ENCODE measurements around the gene BUB1B. TPM values are rescaled to one million over a fixed set of nuclear protein-coding genes. Genes with fewer than 3 reads are reported as not detected.

The BUB1B gene
- polyA plus RNA-seq, 1 donor (not counting 4 experiments of a cell fraction or from before 2014, with no cell fraction given): 19.7 TPM

- peaks cover 14% of the 10 kb centered on the region for H3K4me1 ChIP-seq (ENCODE audit: control insufficient read depth, extremely low read depth, insufficient read depth, low read length)
- FAIRE-seq (no peak), DNase-seq (ENCODE audit: low read depth, low spot score) (no peak)
- dilution Hi-C loops (cut with MboI; ENCODE audit: extremely low pct_ligation_motif_present, low sequenced_read_pairs): no loop called here
- no peak overlapping the region for H3K27ac ChIP-seq (ENCODE audit: control insufficient read depth, insufficient read depth, low read length)
- no peak for TF ChIP-seq EZH2 (IDR thresholded peaks at IDR 0.05; ENCODE audit: low read length)
- TF ChIP-seq CTCF (optimal IDR thresholded peaks at IDR 0.05 in 1 of 3, IDR thresholded peaks at IDR 0.05 in 1 of 3, conservative IDR thresholded peaks at IDR 0.05 in 1 of 3; ENCODE audit: extremely low read depth in 1 of 3, insufficient read depth in 2 of 3, low read length in 3 of 3): no peak
- H3K4me2 ChIP-seq (ENCODE audit: control insufficient read depth, extremely low read depth, insufficient read depth, low read depth, low read length): no peak overlapping the region
- no peaks in the 10 kb centered on the region for H3K79me2 ChIP-seq (ENCODE audit: control insufficient read depth, insufficient read depth, low read length)
- peaks cover 3% of the 10 kb centered on the region for H4K20me1 ChIP-seq (ENCODE audit: control insufficient read depth, extremely low read depth, insufficient read depth, low read length)
- H3K9me1 ChIP-seq (ENCODE audit: control insufficient read depth, extremely low read depth, insufficient read depth, low read length): no peaks in the 10 kb centered on the region
- peaks cover 33 to 41% of the 10 kb centered on the region in 2 experiments for H3K36me3 ChIP-seq (ENCODE audit: control insufficient read depth in 2 of 2, extremely low read depth in 1 of 2, insufficient read depth in 2 of 2, low read length in 2 of 2)
- no peak overlapping the region for H3K4me3 ChIP-seq (ENCODE audit: control insufficient read depth in 2 of 3, extremely low read depth in 1 of 3, insufficient read depth in 2 of 3, low read depth in 1 of 3, low read length in 3 of 3)
- no peak overlapping the region for H2AFZ ChIP-seq (ENCODE audit: control insufficient read depth, low read length)
- no peaks in the 10 kb centered on the region for H3K9me3 ChIP-seq (ENCODE audit: control insufficient read depth, low read depth, low read length)
- no peaks in the 10 kb centered on the region for H3K27me3 ChIP-seq (ENCODE audit: control insufficient read depth, extremely low read depth, insufficient read depth, low read length)
- no peak overlapping the region for H3K9ac ChIP-seq (ENCODE audit: control insufficient read depth, extremely low read depth, insufficient read depth, low read length)
Observed at GRCh38 chr15:40265875-40266274, 105.0 kb downstream of the BUB1B start.

GRCh38 chr15:40266828-40267304 lies 106.0 kb downstream of the BUB1B start:
- H3K27ac ChIP-seq (ENCODE audit: control insufficient read depth, insufficient read depth, low read length): peak overlapping the region; percentile 75
- peaks cover 3% of the 10 kb centered on the region for H4K20me1 ChIP-seq (ENCODE audit: control insufficient read depth, extremely low read depth, insufficient read depth, low read length)
- H3K9me3 ChIP-seq (ENCODE audit: control insufficient read depth, low read depth, low read length): no peaks in the 10 kb centered on the region
- no peaks in the 10 kb centered on the region for H3K9me1 ChIP-seq (ENCODE audit: control insufficient read depth, extremely low read depth, insufficient read depth, low read length)
- peaks cover 31 to 41% of the 10 kb centered on the region in 2 experiments for H3K36me3 ChIP-seq (ENCODE audit: control insufficient read depth in 2 of 2, extremely low read depth in 1 of 2, insufficient read depth in 2 of 2, low read length in 2 of 2)
- DNase-seq (ENCODE audit: low read depth, low spot score) (peak; percentile 83), FAIRE-seq (peak; percentile 97)
- peaks cover 14% of the 10 kb centered on the region for H3K4me1 ChIP-seq (ENCODE audit: control insufficient read depth, extremely low read depth, insufficient read depth, low read length)
- H3K4me3 ChIP-seq (ENCODE audit: control insufficient read depth in 2 of 3, extremely low read depth in 1 of 3, insufficient read depth in 2 of 3, low read depth in 1 of 3, low read length in 3 of 3): no peak overlapping the region
- no peak overlapping the region for H2AFZ ChIP-seq (ENCODE audit: control insufficient read depth, low read length)
- H3K9ac ChIP-seq (ENCODE audit: control insufficient read depth, extremely low read depth, insufficient read depth, low read length): peak overlapping the region; percentile 52
- H3K79me2 ChIP-seq (ENCODE audit: control insufficient read depth, insufficient read depth, low read length): no peaks in the 10 kb centered on the region
- dilution Hi-C loops (cut with MboI; ENCODE audit: extremely low pct_ligation_motif_present, low sequenced_read_pairs): no loop called here
- H3K4me2 ChIP-seq (ENCODE audit: control insufficient read depth, extremely low read depth, insufficient read depth, low read depth, low read length): peak overlapping the region; percentile 22
- TF ChIP-seq CTCF (optimal IDR thresholded peaks at IDR 0.05 in 1 of 3, IDR thresholded peaks at IDR 0.05 in 1 of 3, conservative IDR thresholded peaks at IDR 0.05 in 1 of 3; ENCODE audit: extremely low read depth in 1 of 3, insufficient read depth in 2 of 3, low read length in 3 of 3) (no peak), EZH2 (IDR thresholded peaks at IDR 0.05; ENCODE audit: low read length) (no peak)
- no peaks in the 10 kb centered on the region for H3K27me3 ChIP-seq (ENCODE audit: control insufficient read depth, extremely low read depth, insufficient read depth, low read length)

Measured in keratinocyte (primary cell).